ENCODE data around the gene PMM1. TPM values are rescaled to one million over a fixed set of nuclear protein-coding genes. Genes with fewer than 3 reads are reported as not detected.

The PMM1 gene
- total RNA-seq, 1 experiment from 2014 or later: 19.8 TPM

GRCh38 chr22:41582694-41583093 lies 6.9 kb downstream of the PMM1 start:
- H3K9me3 Mint-ChIP-seq: no peaks in the 10 kb centered on the region
- WGBS (ENCODE audit: extremely low coverage, insufficient read length, low lambda C conversion rate): no CpG with 5 or more reads among the region's 8 CpGs
- peak overlapping the region; percentile 5 to 81 (median 29); a peak in 4 of 7 replicates for H3K27ac Mint-ChIP-seq

More at GRCh38 chr22:41582694-41583093, 6.9 kb downstream of the PMM1 start:
- no peak overlapping the region for H4K8ac ChIP-seq (replicated peaks; ENCODE audit: insufficient read length, low read depth, low read length)
- H3K4me1 ChIP-seq (ENCODE audit: insufficient read depth, low read length): no peaks in the 10 kb centered on the region
- TF ChIP-seq CTCF (conservative IDR thresholded peaks at IDR 0.05): no peak
- no peak overlapping the region for H3K14ac ChIP-seq (ENCODE audit: insufficient read depth, low read length)
- no peak overlapping the region for H2BK120ac ChIP-seq (ENCODE audit: low read depth, low read length, poor library complexity, severe bottlenecking)
- no peaks in the 10 kb centered on the region for H3K79me1 ChIP-seq (ENCODE audit: insufficient read depth, low read depth, low read length, poor library complexity, severe bottlenecking)
- no peak overlapping the region for H3K4ac ChIP-seq (ENCODE audit: low read depth, low read length)
- H4K5ac ChIP-seq (ENCODE audit: insufficient read length, low read depth, low read length): no peak overlapping the region
- H3K56ac ChIP-seq (ENCODE audit: insufficient read length, low read depth, low read length): no peak overlapping the region
- H3K4me3 Mint-ChIP-seq: no peak overlapping the region
- no peak overlapping the region for H3K4me2 ChIP-seq (ENCODE audit: insufficient read depth, insufficient read length, low read length)
- no peak overlapping the region for H2AK5ac ChIP-seq (ENCODE audit: insufficient read length, low read length)
- H2AFZ ChIP-seq (ENCODE audit: low read length): no peak overlapping the region
- no peak overlapping the region for H2BK5ac ChIP-seq (ENCODE audit: insufficient read length, low read length)
- H3K36me3 Mint-ChIP-seq (ENCODE audit: insufficient read depth in 1 of 3, low read depth in 3 of 3): peaks cover 0 to 14% (median 4%) of the 10 kb centered on the region in 3 experiments; a peak in 4 of 7 replicates
- no peaks in the 10 kb centered on the region for H3K23me2 ChIP-seq (ENCODE audit: insufficient read length, low read depth, low read length, poor library complexity, severe bottlenecking)
- H2BK15ac ChIP-seq (ENCODE audit: low read depth, low read length): no peak overlapping the region
- H3K9me3 ChIP-seq (ENCODE audit: control insufficient read depth, low read depth, low read length): no peaks in the 10 kb centered on the region
- H3K27me3 ChIP-seq (ENCODE audit: insufficient read depth, low read length): no peaks in the 10 kb centered on the region
- H3K18ac ChIP-seq (ENCODE audit: insufficient read length, low read depth, low read length): no peak overlapping the region
- no peak for DNase-seq
- peaks cover 0 to 8% of the 10 kb centered on the region in 2 experiments; a peak in 2 of 4 replicates for H3K4me1 Mint-ChIP-seq
- H4K91ac ChIP-seq (ENCODE audit: insufficient read length, low read depth, low read length): no peak overlapping the region
- no peaks in the 10 kb centered on the region for H4K20me1 ChIP-seq (ENCODE audit: control insufficient read depth, insufficient read depth, insufficient read length)
- H3K27me3 Mint-ChIP-seq (ENCODE audit: low read depth): peaks cover 3% of the 10 kb centered on the region
- no peak overlapping the region for H3K9ac ChIP-seq (ENCODE audit: extremely low read depth, insufficient read length, low read length)
- no peak overlapping the region for H2BK12ac ChIP-seq (ENCODE audit: insufficient read length, low read depth, low read length)
- H3T11ph ChIP-seq (ENCODE audit: low read length): no peak overlapping the region
- H3K79me2 ChIP-seq (ENCODE audit: insufficient read depth, low read length): no peaks in the 10 kb centered on the region
- no peak overlapping the region for H3K23ac ChIP-seq (ENCODE audit: insufficient read length, low read depth, low read length)
- H2BK20ac ChIP-seq (ENCODE audit: low read depth, low read length, poor library complexity, severe bottlenecking): no peak overlapping the region
- H3K27ac ChIP-seq (ENCODE audit: insufficient read length, low read depth, low read length): no peak overlapping the region
